T-helper 2 cell treated with Interferon-gamma antibody and Interleukin-4, amounts not matched to agents 100 ng/mL and 5 ng/mL, for 36 hours (primary cell): Measurements from ENCODE around the gene KIAA0825. TPM values are rescaled to one million over a fixed set of nuclear protein-coding genes. Genes with fewer than 3 reads are reported as not detected.

Experiments used
- total RNA-seq: library from RNA; stranded (reverse); gene quantifications from 2 replicates; pipeline ENCODE4 v1.2.3, GENCODE V29; 2022

The KIAA0825 gene
- total RNA-seq, 1 donor from 2014 or later: 1.3 TPM

Other genes starting within 250 kb of the KIAA0825 start
- 15.1 and 18.2 TPM in 2 replicates for gene SLF1, start 65 bp upstream of the KIAA0825 start, total RNA-seq